ENCODE measurements around the gene TRIM42.

GRCh38 chr3:140712301-140712700, 34.4 kb downstream of the TRIM42 start:
- no peak for TF ChIP-seq POLR2A (IDR thresholded peaks at IDR 0.05)
- TF ChIP-seq POLR2AphosphoS5 (IDR thresholded peaks at IDR 0.05; ENCODE audit: insufficient read depth in 1 of 2, low read depth in 1 of 2) = no peak
- no peak for TF ChIP-seq CTCF (IDR thresholded peaks at IDR 0.05)
